GM12801 (cell line): ENCODE measurements around the gene ARMH3.

Source experiments
- TF ChIP-seq, protein P1 (sequence below): IDR thresholded peaks from one replicate; pipeline ENCODE4 v1.5.1; 2011; ENCODE audit warnings: control low read depth; ENCODE audit not compliant: insufficient read length; ENCODE audit errors: extremely low read depth

ARMH3 gene

GRCh38 chr10:101816376-101816775, 239.6 kb downstream of the ARMH3 start:
- TF ChIP-seq, protein P1, sequence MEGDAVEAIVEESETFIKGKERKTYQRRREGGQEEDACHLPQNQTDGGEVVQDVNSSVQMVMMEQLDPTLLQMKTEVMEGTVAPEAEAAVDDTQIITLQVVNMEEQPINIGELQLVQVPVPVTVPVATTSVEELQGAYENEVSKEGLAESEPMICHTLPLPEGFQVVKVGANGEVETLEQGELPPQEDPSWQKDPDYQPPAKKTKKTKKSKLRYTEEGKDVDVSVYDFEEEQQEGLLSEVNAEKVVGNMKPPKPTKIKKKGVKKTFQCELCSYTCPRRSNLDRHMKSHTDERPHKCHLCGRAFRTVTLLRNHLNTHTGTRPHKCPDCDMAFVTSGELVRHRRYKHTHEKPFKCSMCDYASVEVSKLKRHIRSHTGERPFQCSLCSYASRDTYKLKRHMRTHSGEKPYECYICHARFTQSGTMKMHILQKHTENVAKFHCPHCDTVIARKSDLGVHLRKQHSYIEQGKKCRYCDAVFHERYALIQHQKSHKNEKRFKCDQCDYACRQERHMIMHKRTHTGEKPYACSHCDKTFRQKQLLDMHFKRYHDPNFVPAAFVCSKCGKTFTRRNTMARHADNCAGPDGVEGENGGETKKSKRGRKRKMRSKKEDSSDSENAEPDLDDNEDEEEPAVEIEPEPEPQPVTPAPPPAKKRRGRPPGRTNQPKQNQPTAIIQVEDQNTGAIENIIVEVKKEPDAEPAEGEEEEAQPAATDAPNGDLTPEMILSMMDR = no peak

DNA sequence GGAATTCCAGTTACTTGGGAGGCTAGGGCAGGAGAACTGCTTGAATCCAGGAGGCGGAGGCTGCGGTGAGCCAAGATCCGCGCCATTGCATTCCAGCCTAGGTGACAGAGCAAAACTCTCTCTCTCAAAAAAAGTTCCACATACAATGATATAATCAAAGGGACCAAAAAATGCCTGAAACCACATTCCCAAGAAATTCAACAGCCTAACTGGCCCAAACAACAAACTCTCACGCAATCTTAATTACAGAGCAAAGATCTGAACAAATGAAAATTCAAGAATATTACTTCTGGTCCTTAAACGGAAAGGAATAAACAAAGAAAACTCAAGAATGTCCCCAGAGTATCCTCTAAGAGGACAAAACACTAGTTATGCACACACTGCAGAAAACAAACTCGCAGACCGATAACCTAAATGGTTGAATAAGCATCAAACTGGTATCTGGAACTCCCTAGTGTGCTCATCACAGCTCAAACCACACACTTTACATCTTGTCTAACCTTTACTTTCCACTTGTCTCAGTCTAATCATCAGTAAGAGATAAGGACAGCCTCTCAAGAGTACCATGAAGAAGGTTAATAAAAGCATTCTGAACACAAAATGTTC, 241.4 kb downstream of the ARMH3 start:
- TF ChIP-seq, protein P1 = no peak

- TF ChIP-seq, protein P1 = no peak
Measured at GRCh38 chr10:101812606-101813005, 243.4 kb downstream of the ARMH3 start.

GRCh38 chr10:101807158-101807557, 248.8 kb downstream of the ARMH3 start:
- TF ChIP-seq, protein P1 = no peak

- TF ChIP-seq, protein P1 = no peak
Measured at GRCh38 chr10:101803511-101803910, 252.5 kb downstream of the ARMH3 start.

- TF ChIP-seq, protein P1 = no peak
Measured at GRCh38 chr10:101797403-101798059, 258.4 kb downstream of the ARMH3 start.
